B cell (primary cell): ENCODE measurements around the gene STIMATE. TPM values are rescaled to one million over a fixed set of nuclear protein-coding genes. Genes with fewer than 3 reads are reported as not detected.

Experiments
- ATAC-seq: fragments of 200-7000 bp; cut with Tn5 transposase; one replicate; pipeline ENCODE4 v1.10.0; 2021; ENCODE audit warnings: low read depth, mild to moderate bottlenecking, moderate number of reproducible peaks, moderate library complexity
- CTCF ChIA-PET: fragments of 350-600 bp; sonication (Branson Sonifier 250); formaldehyde crosslinking; loops from one replicate; lab custom pipeline; 2021; ENCODE audit warnings: antibody characterized with exemption, inconsistent platforms; lab: Charles Lee
- POLR2A ChIA-PET: fragments of 350-600 bp; sonication (Branson Sonifier 250); formaldehyde crosslinking; loops from one replicate; lab custom pipeline; 2021; ENCODE audit warnings: antibody characterized with exemption; lab: Charles Lee
- DNase-seq: peaks from one replicate; pipeline ENCODE4 v3.0.0; 2013
- H2AFZ ChIP-seq: 2 replicates; pipeline ENCODE4 v1.6.1; 2012; ENCODE audit warnings: mild to moderate bottlenecking, low read depth, low read length; ENCODE audit not compliant: insufficient read depth, poor library complexity, severe bottlenecking
- H3K27ac ChIP-seq, 2 donors: 1 replicate in 1 of 2; 2 replicates in 1 of 2; pipeline ENCODE4 v1.5.1; 2012 to 2013; ENCODE audit warnings: low read length in 2 of 2, mild to moderate bottlenecking in 2 of 2, moderate library complexity in 1 of 2
- H3K27me3 ChIP-seq, 4 experiments: fragments of 200-600 bp in 1 of 4; sonication (generic) in 1 of 4; replicated peaks in 1 of 4; 1 replicate in 2 of 4; 2 replicates in 2 of 4; pipeline versions ENCODE4 v1.6.1 to v1.7.0; 2013 to 2016; ENCODE audit warnings: low read length in 3 of 4, mild to moderate bottlenecking in 2 of 4, mixed read lengths in 1 of 4, moderate library complexity in 1 of 4; ENCODE audit not compliant: insufficient read depth in 4 of 4, control insufficient read depth in 3 of 4; ENCODE audit errors: control extremely low read depth in 1 of 4
- H3K36me3 ChIP-seq, 2 experiments: replicated peaks in 1 of 2; 1 replicate in 1 of 2; 2 replicates in 1 of 2; pipeline versions ENCODE4 v1.6.1 to v1.7.1; 2013; ENCODE audit warnings: low read length in 1 of 2; ENCODE audit not compliant: insufficient read depth in 2 of 2, control insufficient read depth in 1 of 2; ENCODE audit errors: control extremely low read depth in 1 of 2, extremely low read depth in 1 of 2
- H3K4me1 ChIP-seq, 2 donors: fragments of 200-600 bp in 1 of 2; sonication (generic) in 1 of 2; 1 replicate in 1 of 2; 2 replicates in 1 of 2; pipeline versions ENCODE4 v1.5.1 to v1.6.1; 2013 to 2017; ENCODE audit warnings: low read length in 2 of 2; ENCODE audit not compliant: control insufficient read depth in 2 of 2, insufficient read depth in 2 of 2
- H3K4me2 ChIP-seq: replicated peaks from 2 replicates; pipeline ENCODE3; 2012; ENCODE audit warnings: mild to moderate bottlenecking, low read depth, low read length; ENCODE audit not compliant: poor library complexity, severe bottlenecking
- H3K4me3 ChIP-seq, 5 experiments: fragments of 200-600 bp in 1 of 5; sonication (generic) in 1 of 5; 1 replicate in 3 of 5; 2 replicates in 2 of 5; pipeline versions ENCODE4 v1.5.1 to v1.7.0; 2011 to 2016; ENCODE audit warnings: low read length in 4 of 5, mild to moderate bottlenecking in 4 of 5, low read depth in 2 of 5, control low read depth in 1 of 5, moderate library complexity in 1 of 5; ENCODE audit not compliant: insufficient read depth in 1 of 5; ENCODE audit errors: control extremely low read depth in 1 of 5, extremely low read depth in 1 of 5
- H3K79me2 ChIP-seq: fragments of 200-600 bp; sonication (generic); one replicate; pipeline ENCODE4 v1.6.0; 2016; ENCODE audit warnings: low read length; ENCODE audit not compliant: control insufficient read depth, insufficient read depth
- H3K9ac ChIP-seq: fragments of 200-600 bp; sonication (generic); 2 replicates; pipeline ENCODE4 v1.6.1; 2017; ENCODE audit warnings: mild to moderate bottlenecking, low read length, moderate library complexity
- H3K9me3 ChIP-seq, 3 donors: one replicate each; pipeline versions ENCODE4 v1.6.1 to v1.7.1; 2013; ENCODE audit warnings: low read length in 2 of 3; ENCODE audit not compliant: control insufficient read depth in 2 of 3, insufficient read depth in 1 of 3; ENCODE audit errors: control extremely low read depth in 1 of 3
- H4K20me1 ChIP-seq: 2 replicates; pipeline ENCODE4 v1.6.0; 2012; ENCODE audit warnings: mild to moderate bottlenecking, low read length; ENCODE audit not compliant: insufficient read depth, control insufficient read depth, poor library complexity, severe bottlenecking
- H3K27ac Mint-ChIP-seq: one replicate; pipeline ENCODE4 v1.8.0; 2021; ENCODE audit warnings: mixed read lengths
- H3K27me3 Mint-ChIP-seq: one replicate; pipeline ENCODE4 v1.8.0; 2021; ENCODE audit warnings: mixed read lengths
- H3K4me1 Mint-ChIP-seq: one replicate; pipeline ENCODE4 v1.8.0; 2021; ENCODE audit warnings: mixed read lengths
- H3K4me3 Mint-ChIP-seq: one replicate; pipeline ENCODE4 v1.8.0; 2021; ENCODE audit warnings: mixed read lengths
- H3K9me3 Mint-ChIP-seq: one replicate; pipeline ENCODE4 v1.8.0; 2022; ENCODE audit warnings: mixed read lengths; ENCODE audit not compliant: insufficient read depth
- CTCF ChIP-seq: fragments of 200-600 bp; IDR thresholded peaks from one replicate; pipeline ENCODE4 v1.8.0; 2022; ENCODE audit warnings: antibody characterized with exemption, mild to moderate bottlenecking
- EZH2 ChIP-seq: IDR thresholded peaks from 2 replicates; pipeline ENCODE4 v1.6.1; 2012; ENCODE audit warnings: borderline replicate concordance, low read depth, mild to moderate bottlenecking, moderate library complexity, low read length; ENCODE audit not compliant: insufficient read depth, poor library complexity, severe bottlenecking
- WGBS: methylation state at CpG from one replicate; pipeline ENCODE4 v1.1.5; 2013; ENCODE audit warnings: missing lambda C conversion rate; ENCODE audit not compliant: insufficient coverage; 5-methylcytosine and 5-hydroxymethylcytosine counted together
- intact Hi-C: fragments of 100-400 bp; cut with micrococcal nuclease; formaldehyde crosslinking; loops from one replicate; pipeline ENCODE4 v1.10.0; 2022
- polyA plus RNA-seq: library from polyadenylated mRNA; depleted of rRNA; stranded (reverse); fragments of >200 nt; gene quantifications from 2 replicates; pipeline ENCODE4 v1.2.3, GENCODE V29; 2012
- total RNA-seq, 2 donors: library from RNA; stranded (reverse); fragments of 120-200 nt in 1 of 2; gene quantifications; 1 replicate in 1 of 2; 2 replicates in 1 of 2; pipeline versions ENCODE4 v1.2.3 to v1.2.4, GENCODE V29; 2013 to 2022

STIMATE gene
- total and polyA plus RNA-seq, 2 donors (not counting 1 experiment from before 2014, with no cell fraction given): 24.6 to 38.4 TPM

- H3K9me3 ChIP-seq: peaks cover 0 to 3% (median 0%) of the 10 kb centered on the region in 3 donors
- ChIA-PET CTCF (no interaction called here), POLR2A (no interaction called here)
- no peaks in the 10 kb centered on the region for H4K20me1 ChIP-seq
- intact Hi-C loops: no loop called here
- DNase-seq (no peak), ATAC-seq (no peak)
- Mint-ChIP-seq H3K4me1 (no peaks in the 10 kb centered on the region), H3K4me3 (no peak overlapping the region), H3K9me3 (no peaks in the 10 kb centered on the region), H3K27me3 (no peaks in the 10 kb centered on the region), H3K27ac (no peak overlapping the region)
- no peak overlapping the region for H3K4me2 ChIP-seq
- H3K79me2 ChIP-seq: no peaks in the 10 kb centered on the region
- H3K9ac ChIP-seq: no peak overlapping the region
- no peaks in the 10 kb centered on the region for H3K27me3 ChIP-seq
- H3K4me3 ChIP-seq: no peak overlapping the region
- no peak overlapping the region for H3K27ac ChIP-seq
- WGBS: 83% methylated on average over 5 of the region's 5 CpGs
- no peak for TF ChIP-seq EZH2
- no peak for TF ChIP-seq CTCF
- no peaks in the 10 kb centered on the region for H3K4me1 ChIP-seq
- no peaks in the 10 kb centered on the region for H3K36me3 ChIP-seq
- no peak overlapping the region for H2AFZ ChIP-seq
These were observed 95.5 kb downstream of the STIMATE start for GRCh38 chr3:52801839-52802238.

- H3K27me3 ChIP-seq: no peaks in the 10 kb centered on the region
- H2AFZ ChIP-seq: no peak overlapping the region
- H3K4me3 Mint-ChIP-seq: no peak overlapping the region
- no peaks in the 10 kb centered on the region for H3K36me3 ChIP-seq
- no peak overlapping the region for H3K4me3 ChIP-seq
- H3K4me2 ChIP-seq: no peak overlapping the region
- ATAC-seq (no peak), DNase-seq (no peak)
- no peak overlapping the region for H3K27ac Mint-ChIP-seq
- H3K27me3 Mint-ChIP-seq: no peaks in the 10 kb centered on the region
- intact Hi-C loops: no loop called here
- H3K4me1 ChIP-seq: no peaks in the 10 kb centered on the region
- POLR2A ChIA-PET: no interaction called here
- CTCF ChIA-PET: interaction anchor here (1.3 kb wide), 1 partner anchor 16 kb away, joined by 3 read pairs; no protein-coding TSS in a partner anchor
- no peaks in the 10 kb centered on the region for H3K4me1 Mint-ChIP-seq
- H3K27ac ChIP-seq: no peak overlapping the region
- no peak for TF ChIP-seq CTCF
- no peak for TF ChIP-seq EZH2
- H3K9me3 ChIP-seq: peaks cover 0 to 3% (median 0%) of the 10 kb centered on the region in 3 donors
- WGBS: 100% methylated on average over 6 of the region's 7 CpGs
- H3K9me3 Mint-ChIP-seq: no peaks in the 10 kb centered on the region
- H3K79me2 ChIP-seq: no peaks in the 10 kb centered on the region
- no peak overlapping the region for H3K9ac ChIP-seq
- H4K20me1 ChIP-seq: no peaks in the 10 kb centered on the region
These were observed 97.3 kb downstream of the STIMATE start for GRCh38 chr3:52800079-52800478.
